Measurements from ENCODE around the gene ACTL10.

GRCh38 chr20:33713865-33714367, 47.2 kb downstream of the ACTL10 start:
- TF ChIP-seq, protein P1, sequence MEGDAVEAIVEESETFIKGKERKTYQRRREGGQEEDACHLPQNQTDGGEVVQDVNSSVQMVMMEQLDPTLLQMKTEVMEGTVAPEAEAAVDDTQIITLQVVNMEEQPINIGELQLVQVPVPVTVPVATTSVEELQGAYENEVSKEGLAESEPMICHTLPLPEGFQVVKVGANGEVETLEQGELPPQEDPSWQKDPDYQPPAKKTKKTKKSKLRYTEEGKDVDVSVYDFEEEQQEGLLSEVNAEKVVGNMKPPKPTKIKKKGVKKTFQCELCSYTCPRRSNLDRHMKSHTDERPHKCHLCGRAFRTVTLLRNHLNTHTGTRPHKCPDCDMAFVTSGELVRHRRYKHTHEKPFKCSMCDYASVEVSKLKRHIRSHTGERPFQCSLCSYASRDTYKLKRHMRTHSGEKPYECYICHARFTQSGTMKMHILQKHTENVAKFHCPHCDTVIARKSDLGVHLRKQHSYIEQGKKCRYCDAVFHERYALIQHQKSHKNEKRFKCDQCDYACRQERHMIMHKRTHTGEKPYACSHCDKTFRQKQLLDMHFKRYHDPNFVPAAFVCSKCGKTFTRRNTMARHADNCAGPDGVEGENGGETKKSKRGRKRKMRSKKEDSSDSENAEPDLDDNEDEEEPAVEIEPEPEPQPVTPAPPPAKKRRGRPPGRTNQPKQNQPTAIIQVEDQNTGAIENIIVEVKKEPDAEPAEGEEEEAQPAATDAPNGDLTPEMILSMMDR (conservative IDR thresholded peaks at IDR 0.05; ENCODE audit: low read length), result no peak
- TF ChIP-seq EZH2phosphoT487 (IDR thresholded peaks at IDR 0.05; ENCODE audit: borderline replicate concordance, low read depth, low read length), result no peak
